Left colon (tissue), 2 donors: ENCODE results near the gene HBEGF. TPM values are rescaled to one million over a fixed set of nuclear protein-coding genes. Genes with fewer than 3 reads are reported as not detected.

Experiments used
- ATAC-seq: fragments of 200-7000 bp; cut with Tn5 transposase; one replicate; pipeline ENCODE4 v1.9.1; 2020; ENCODE audit warnings: mild to moderate bottlenecking, moderate library complexity
- DNase-seq, 2 donors: peaks; one replicate each; pipeline ENCODE4 v3.0.0-alpha.2; 2020
- intact Hi-C, 2 donors: fragments of 100-400 bp; cut with DNase I in 1 of 2; cut with micrococcal nuclease in 1 of 2; formaldehyde crosslinking; loops; one replicate each; pipeline versions ENCODE4 v1.11.2 to v1.14.0; 2022; cut with DNase I, micrococcal nuclease
- long read RNA-seq: library from polyadenylated mRNA; unstranded; transcript quantifications from one replicate; pipeline ENCODE4 v2.0.0, GENCODE V29; 2021
- total RNA-seq, 2 donors: library from RNA; stranded (reverse); fragmentation: NEBNext Ultra II Directional; extraction: Animal tissue kit (Norgen Biotek cat#: 25700); gene quantifications; one replicate each; pipeline ENCODE4 v1.2.1, GENCODE V29; 2021
- donor health status: DM: no; HTN: no; CAD: no.
- donor health status: DM: yes; HTN: yes; CAD: no.

The HBEGF gene, protein sequence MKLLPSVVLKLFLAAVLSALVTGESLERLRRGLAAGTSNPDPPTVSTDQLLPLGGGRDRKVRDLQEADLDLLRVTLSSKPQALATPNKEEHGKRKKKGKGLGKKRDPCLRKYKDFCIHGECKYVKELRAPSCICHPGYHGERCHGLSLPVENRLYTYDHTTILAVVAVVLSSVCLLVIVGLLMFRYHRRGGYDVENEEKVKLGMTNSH
- 10 to 100 TPM; 11.4 to 11.9 TPM for total RNA-seq
- long read RNA-seq, transcript HBEGF-201 (6 exons, 2,386 nt): major isoform, 17 of 22 reads
- long read RNA-seq, partial matches to known transcripts: 0 of 22 reads
- long read RNA-seq, other reads (novel, unspliced or antisense): 2 of 22 reads

GRCh38 chr5:140346348-140347221 is at the start of gene HBEGF:
Gene HBEGF (minus strand): TSS chr5:140346603. CDS start chr5:140346328, 275 bp downstream.
- peak; percentile 67 for ATAC-seq
- DNase-seq: peak; percentile 77 to 88
- intact Hi-C loops: no loop called here

DNA sequence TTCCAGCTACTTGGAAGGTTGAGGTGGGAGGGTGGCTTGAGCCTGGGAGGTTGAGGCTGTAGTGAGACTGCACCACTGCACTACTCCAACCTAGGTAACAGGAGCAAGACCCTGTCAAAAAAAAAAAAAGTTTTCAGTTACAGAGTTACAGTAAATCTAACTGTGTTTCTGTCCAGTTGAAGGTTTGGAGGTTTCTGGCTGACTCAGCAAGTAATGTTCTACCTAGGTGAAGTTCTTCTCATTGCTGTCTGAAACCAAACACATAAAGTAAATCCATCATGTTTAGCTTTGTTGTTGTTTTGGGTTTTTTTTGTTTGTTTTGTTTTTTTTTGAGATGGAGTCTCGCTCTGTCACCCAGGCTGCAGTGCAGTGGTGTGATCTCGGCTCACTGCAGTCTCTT is 47.3 kb upstream of the HBEGF start:
- no peak for DNase-seq
- intact Hi-C loops: no loop called here

DNA sequence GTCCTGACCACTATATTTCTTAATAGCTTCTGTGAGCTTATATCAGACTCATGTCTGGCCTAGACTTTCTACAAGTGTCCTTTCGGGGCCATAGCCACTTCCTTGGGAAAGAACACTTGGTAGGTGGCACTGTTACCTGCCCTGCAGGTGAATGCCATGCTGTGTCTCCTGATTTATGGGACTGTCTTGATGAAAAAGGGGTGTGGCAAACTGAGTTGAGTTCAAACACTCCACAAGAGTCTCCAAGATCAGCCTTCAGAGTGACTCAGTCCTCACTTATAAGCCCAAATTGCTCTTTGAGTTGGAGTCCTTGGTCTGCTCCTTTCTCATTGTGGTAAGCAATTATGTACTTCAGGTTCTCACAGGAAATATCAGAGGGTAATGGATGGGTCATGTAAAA is 45.3 kb upstream of the HBEGF start:
- DNase-seq (no peak), ATAC-seq (peak; percentile 48)
- intact Hi-C loops: no loop called here

More for the DNA sequence above, 47.3 kb upstream of the HBEGF start:
- no peak for ATAC-seq

DNA sequence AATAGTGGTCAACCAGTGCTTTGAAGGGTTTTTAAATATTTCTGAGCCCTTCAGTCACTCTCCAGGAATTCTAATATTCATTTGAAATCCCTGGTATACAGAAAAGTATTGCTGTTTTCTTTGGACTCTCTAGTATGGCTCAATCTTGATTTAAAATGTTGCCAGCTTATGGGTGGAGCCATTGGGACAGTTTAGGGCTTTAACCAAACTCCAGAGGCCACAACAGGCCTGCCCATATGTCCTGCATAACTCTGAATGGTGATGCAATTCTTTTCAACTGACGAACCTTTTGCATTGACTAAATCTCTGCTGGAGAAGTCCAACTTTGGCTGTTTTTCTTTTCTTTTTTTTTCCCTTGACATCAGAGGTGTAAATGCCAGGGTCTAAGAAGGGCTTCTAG is 44.9 kb upstream of the HBEGF start:
- intact Hi-C loops: no loop called here
- ATAC-seq (no peak), DNase-seq (no peak)

DNA sequence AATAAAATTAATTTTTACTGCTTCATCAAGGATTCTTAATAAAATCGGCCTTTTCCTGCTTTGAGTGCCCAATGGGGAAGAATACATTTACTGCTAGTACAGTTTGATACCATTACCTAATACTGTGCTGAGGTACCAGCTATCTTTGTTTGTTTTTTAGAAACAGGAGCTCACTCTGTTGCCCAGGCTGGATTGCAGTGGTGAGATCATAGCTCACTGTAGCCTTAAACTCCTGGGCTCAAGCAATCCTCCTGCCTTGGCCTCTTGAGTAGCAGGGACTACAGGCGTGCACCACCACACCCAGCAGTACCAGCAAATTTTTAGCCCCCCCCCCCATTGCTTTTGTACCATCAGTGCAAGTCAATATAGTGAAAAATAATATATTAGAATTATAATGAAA is 41.6 kb upstream of the HBEGF start:
- intact Hi-C loops: loop anchor here in 1 of 2 donors (10.0 kb wide), 1 partner anchor 537 kb away; the partner anchor contains the start of gene PCDHAC1
- ATAC-seq: no peak
- no peak for DNase-seq

DNA sequence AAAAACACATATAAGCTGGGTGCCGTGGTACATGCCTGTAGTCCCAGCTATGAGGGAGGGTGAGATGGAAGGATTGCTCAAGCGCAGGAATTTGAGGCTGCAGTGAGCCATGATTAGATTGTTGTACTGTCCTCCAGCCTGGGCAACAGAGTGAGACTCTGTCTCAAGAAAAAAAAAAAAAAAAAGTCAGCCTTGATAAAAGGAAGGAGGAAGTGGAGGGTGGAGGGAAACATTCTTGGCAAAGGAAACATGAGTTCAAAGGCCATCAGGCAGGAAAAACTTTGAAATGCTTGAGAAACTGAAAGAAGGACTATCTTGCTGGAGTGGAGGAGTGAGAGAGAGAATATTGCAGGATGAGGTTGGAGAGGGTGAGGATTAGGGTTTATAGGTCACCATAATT is 36.9 kb upstream of the HBEGF start:
- ATAC-seq: peak; percentile 91
- DNase-seq: no peak
- intact Hi-C loops: loop anchor here in 1 of 2 donors (10.0 kb wide), 1 partner anchor 542 kb away; the partner anchor contains the start of gene PCDHAC1

DNA sequence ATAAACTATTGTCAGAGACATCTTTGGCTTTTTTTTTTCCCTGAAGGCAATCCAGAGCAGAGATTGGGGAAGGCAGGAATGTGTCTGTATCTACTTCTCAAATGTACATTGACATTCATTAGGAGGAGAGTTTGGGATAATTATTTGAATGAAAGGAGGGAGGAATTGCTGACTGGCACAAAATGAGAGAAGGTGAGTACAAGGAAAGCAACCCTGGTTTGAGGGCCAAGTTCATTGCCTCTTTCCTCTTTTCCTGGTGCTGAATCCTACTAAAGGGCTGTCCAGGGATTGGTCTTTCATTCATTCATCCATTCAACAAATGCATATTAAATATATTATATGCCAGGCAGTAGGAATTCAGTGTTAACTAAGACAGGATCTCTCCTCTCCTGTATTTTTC is 36.5 kb upstream of the HBEGF start:
- intact Hi-C loops: loop anchor here in 1 of 2 donors (10.0 kb wide), 1 partner anchor 542 kb away; the partner anchor contains the start of gene PCDHAC1
- no peak for DNase-seq
- ATAC-seq: peak; percentile 61

DNA sequence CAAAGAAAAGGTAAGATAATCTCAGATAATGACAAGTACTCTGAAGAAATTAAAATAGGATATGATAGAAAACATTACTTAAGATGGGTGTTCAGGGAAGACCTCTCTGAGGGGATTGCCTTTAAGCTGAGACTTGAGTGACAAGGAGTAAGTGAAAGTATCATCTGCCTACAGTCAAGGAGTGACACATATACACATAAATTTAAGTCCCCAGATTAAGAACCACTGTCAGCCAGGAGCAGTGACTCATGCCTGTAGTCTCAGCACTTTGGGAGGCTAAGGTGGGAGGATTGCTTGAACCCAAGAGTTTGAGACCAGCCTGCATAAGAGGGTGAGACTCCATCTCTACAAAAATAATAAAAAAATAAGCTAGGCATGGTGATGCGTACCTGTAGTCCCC is 35.6 kb upstream of the HBEGF start:
- DNase-seq (no peak), ATAC-seq (no peak)
- intact Hi-C loops: loop anchor here in 1 of 2 donors (10.0 kb wide), 1 partner anchor 543 kb away; the partner anchor contains the start of gene PCDHAC1

- intact Hi-C loops: loop anchor here in 1 of 2 donors (10.0 kb wide), 1 partner anchor 543 kb away; the partner anchor contains the start of gene PCDHAC1
- ATAC-seq: no peak
- no peak for DNase-seq
Observed at GRCh38 chr5:140381351-140381750, 34.9 kb upstream of the HBEGF start.

DNA sequence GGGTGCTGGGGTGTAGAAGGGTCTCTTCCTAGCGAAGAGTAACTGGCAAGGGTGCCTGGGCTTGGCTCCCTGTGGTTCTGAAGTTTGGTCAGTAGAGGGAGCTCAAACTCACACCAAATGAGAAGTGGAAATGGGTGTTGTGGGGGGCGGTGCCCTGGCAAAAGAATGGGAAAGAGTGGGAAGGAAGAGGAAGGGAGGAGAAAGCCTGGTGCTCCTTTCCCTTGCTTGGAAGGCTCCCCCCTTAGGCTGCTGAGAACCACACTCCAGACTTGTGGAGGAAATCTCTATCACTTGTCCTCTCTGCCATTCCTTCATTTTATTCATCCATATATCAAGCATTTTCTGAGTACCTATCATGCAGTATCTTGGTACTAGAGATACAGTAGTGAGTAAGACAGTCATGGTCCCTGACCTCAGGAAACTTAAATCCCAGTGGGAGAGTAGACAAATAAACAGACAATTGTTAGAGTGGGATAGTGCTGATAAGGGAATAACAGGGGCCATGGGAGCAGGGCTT is 26.6 kb upstream of the HBEGF start:
- peak; percentile 70 to 71 for DNase-seq
- peak; percentile 75 for ATAC-seq
- intact Hi-C loops: no loop called here

- intact Hi-C loops: no loop called here
- no peak for DNase-seq
- peak; percentile 77 for ATAC-seq
Observed at GRCh38 chr5:140371356-140372151, 25.2 kb upstream of the HBEGF start.

GRCh38 chr5:140367256-140368013 is 21.0 kb upstream of the HBEGF start:
- intact Hi-C loops: no loop called here
- DNase-seq: no peak
- no peak for ATAC-seq

DNA sequence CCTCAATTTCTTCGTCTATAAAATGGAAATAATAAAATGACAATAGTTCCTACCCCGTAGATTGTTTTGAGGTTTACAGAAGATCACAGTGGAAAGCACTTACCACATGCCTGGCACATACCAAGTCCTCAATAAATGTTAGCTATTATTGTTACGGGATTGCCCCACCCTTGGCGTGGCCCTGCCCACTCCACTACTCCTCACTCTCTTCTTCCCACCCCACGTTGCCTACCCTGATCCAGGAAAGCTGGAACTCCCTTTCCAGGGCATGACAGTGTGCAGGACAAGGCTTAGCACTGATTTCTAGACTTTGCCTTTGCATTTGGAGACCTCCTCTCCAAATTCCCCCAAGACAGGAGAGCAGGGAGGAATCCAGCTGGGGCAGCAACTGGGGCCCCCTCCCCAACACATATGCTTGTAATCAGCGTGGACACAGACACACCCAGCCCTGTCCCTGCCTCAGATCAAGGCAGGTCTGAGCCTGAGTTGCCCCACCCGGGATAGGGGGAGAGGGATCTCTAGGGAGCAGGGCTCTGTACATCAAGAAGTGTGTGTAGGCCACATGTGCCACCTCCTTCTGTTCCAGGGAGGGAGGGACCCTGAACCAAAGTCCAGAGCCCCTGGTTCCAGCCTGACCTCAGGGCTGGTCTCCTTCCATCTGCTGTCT is 20.3 kb upstream of the HBEGF start:
- DNase-seq: no peak
- intact Hi-C loops: no loop called here
- peak; percentile 50 for ATAC-seq

DNA sequence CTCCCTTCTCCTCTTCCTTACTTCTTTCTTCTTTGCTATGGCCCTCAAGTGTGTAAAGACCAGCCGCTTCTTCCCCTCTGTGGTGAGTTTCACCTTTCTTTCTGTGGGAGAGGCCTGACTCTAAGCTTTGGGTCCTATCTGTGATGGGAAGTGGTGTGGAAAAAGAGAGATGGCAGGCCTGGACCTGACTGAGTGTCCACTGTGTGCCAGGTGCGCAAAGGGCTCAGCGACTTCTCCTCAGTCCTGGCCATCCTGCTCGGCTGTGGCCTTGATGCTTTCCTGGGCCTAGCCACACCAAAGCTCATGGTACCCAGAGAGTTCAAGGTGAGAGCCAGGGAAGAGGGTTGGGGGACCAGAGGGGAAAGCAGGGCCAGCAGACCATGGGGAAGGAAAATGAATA is 19.5 kb upstream of the HBEGF start:
- ATAC-seq: no peak
- no peak for DNase-seq
- intact Hi-C loops: no loop called here

DNA sequence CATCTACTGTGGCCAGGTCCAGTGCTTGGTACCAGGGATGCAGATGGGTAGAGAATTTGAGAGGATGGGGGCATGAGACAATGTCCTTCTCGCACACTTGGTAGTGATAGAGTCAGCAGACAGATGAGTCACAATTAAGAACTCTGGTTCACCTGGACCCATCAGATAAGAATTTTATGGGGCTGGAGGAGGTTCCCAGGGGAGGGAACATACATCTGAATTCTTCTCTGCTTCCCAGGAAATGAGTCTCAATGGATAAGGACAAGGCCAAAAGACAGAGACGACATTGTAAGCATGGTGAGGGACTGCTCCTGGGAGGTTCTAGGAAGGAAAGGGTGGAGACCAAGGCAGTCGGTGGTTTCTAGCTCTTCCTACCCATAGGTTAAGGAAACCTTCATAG is 18.9 kb upstream of the HBEGF start:
- no peak for DNase-seq
- intact Hi-C loops: no loop called here
- ATAC-seq: peak; percentile 33

GRCh38 chr5:140364472-140364765 is 18.0 kb upstream of the HBEGF start:
- DNase-seq (no peak), ATAC-seq (no peak)
- intact Hi-C loops: no loop called here

GRCh38 chr5:140363631-140364471 is 17.4 kb upstream of the HBEGF start:
- ATAC-seq (no peak), DNase-seq (no peak)
- intact Hi-C loops: no loop called here
